BJ (cell line): ENCODE data around the gene GRIN2D. TPM values are rescaled to one million over a fixed set of nuclear protein-coding genes. Genes with fewer than 3 reads are reported as not detected.

Source experiments
- CTCF ChIA-PET: fragments of 350-600 bp; formaldehyde crosslinking; extraction: SDS; loops from one replicate; lab custom pipeline; 2021; ENCODE audit warnings: antibody characterized with exemption, inconsistent platforms; lab: Yijun Ruan, JAX
- POLR2A ChIA-PET: fragments of 300-600 bp; sonication (Branson Sonifier 250); formaldehyde crosslinking; extraction: SDS; loops from one replicate; lab custom pipeline; 2021; ENCODE audit warnings: antibody characterized with exemption; lab: Charles Lee
- DNase-seq: peaks from one replicate; pipeline ENCODE4 v3.0.0-alpha.2; 2011; ENCODE audit warnings: low read depth
- H3K27me3 ChIP-seq: 2 replicates; pipeline ENCODE4 v1.6.0; 2011; ENCODE audit warnings: low read length; ENCODE audit not compliant: control insufficient read depth, insufficient read depth
- H3K36me3 ChIP-seq: 2 replicates; pipeline ENCODE4 v1.5.1; 2011; ENCODE audit warnings: low read length; ENCODE audit not compliant: control insufficient read depth, insufficient read depth
- H3K4me3 ChIP-seq: 2 replicates; pipeline ENCODE4 v1.5.1; 2011; ENCODE audit warnings: low read depth, mild to moderate bottlenecking, control low read depth, low read length
- CTCF ChIP-seq: IDR thresholded peaks from 2 replicates; pipeline ENCODE4 v1.5.1; 2011; ENCODE audit warnings: low read depth, mild to moderate bottlenecking, control low read depth, inconsistent platforms, low read length, moderate library complexity; ENCODE audit not compliant: insufficient read depth
- polyA plus RNA-seq: library from polyadenylated mRNA; depleted of rRNA; stranded (reverse); fragments of >200 nt; gene quantifications from 2 replicates; pipeline ENCODE4 v1.2.3, GENCODE V29; 2011

GRIN2D gene
- polyA plus RNA-seq, 1 experiment, result 0.64 TPM

GRCh38 chr19:48359123-48359522 lies 34.3 kb upstream of the GRIN2D start:
- no peak for TF ChIP-seq CTCF
- Histone ChIP-seq H3K36me3 (no peaks in the 10 kb centered on the region), H3K4me3 (no peak overlapping the region), H3K27me3 (no peaks in the 10 kb centered on the region)
- POLR2A ChIA-PET, result no interaction called here
- no peak for DNase-seq
- CTCF ChIA-PET, result interaction anchor here (1.4 kb wide), 1 partner anchor 25 kb away, joined by 3 read pairs; no protein-coding TSS in a partner anchor

- POLR2A ChIA-PET, result no interaction called here
- Histone ChIP-seq H3K27me3 (no peaks in the 10 kb centered on the region), H3K36me3 (no peaks in the 10 kb centered on the region), H3K4me3 (no peak overlapping the region)
- no peak for DNase-seq
- TF ChIP-seq CTCF, result no peak
- CTCF ChIA-PET, result no interaction called here
Measured at GRCh38 chr19:48361912-48362311, 31.6 kb upstream of the GRIN2D start.

GRCh38 chr19:48362716-48363499 lies 30.6 kb upstream of the GRIN2D start:
- peak; percentile 57 for DNase-seq
- ChIA-PET POLR2A (interaction anchor here (0.5 to 1.4 kb wide), 3 partner anchors 41 to 508 kb away, joined by 3 to 6 read pairs (median 3); a partner anchor contains a TSS), CTCF (interaction anchor here (0.6 to 1.4 kb wide), 5 partner anchors 12 to 41 kb away, joined by 3 to 6 read pairs (median 4); partner anchors contain the start of gene KDELR1)
- TF ChIP-seq CTCF, result no peak
- Histone ChIP-seq H3K4me3 (peak overlapping the region; percentile 52), H3K27me3 (no peaks in the 10 kb centered on the region), H3K36me3 (no peaks in the 10 kb centered on the region)

GRCh38 chr19:48363500-48363809 lies 30.0 kb upstream of the GRIN2D start:
- no peaks in the 10 kb centered on the region for H3K36me3 ChIP-seq
- no peaks in the 10 kb centered on the region for H3K27me3 ChIP-seq
- TF ChIP-seq CTCF, result no peak
- CTCF ChIA-PET, result interaction anchor here (0.8 to 1.7 kb wide), 7 partner anchors 12 to 44 kb away, joined by 3 to 10 read pairs (median 5); partner anchors contain the start of genes GRIN2D and KDELR1
- POLR2A ChIA-PET, result interaction anchor here (1.4 kb wide), 1 partner anchor 42 kb away, joined by 6 read pairs; a partner anchor contains a TSS
- DNase-seq, result no peak
- peak overlapping the region; percentile 52 for H3K4me3 ChIP-seq

GRCh38 chr19:48363810-48364597 lies 29.5 kb upstream of the GRIN2D start, which contains the start of the genes SYNGR4 and TMEM143:
SYNGR4 (plus strand) TSS chr19:48364367; CDS start chr19:48365843, 1,476 bp downstream.
TMEM143 (minus strand) TSS chr19:48363940; CDS start chr19:48363920, 20 bp downstream.
- Histone ChIP-seq H3K27me3 (no peaks in the 10 kb centered on the region), H3K36me3 (no peaks in the 10 kb centered on the region), H3K4me3 (peak within 1 kb of the TSS; percentile 52)
- peak; percentile 100 for DNase-seq
- ChIA-PET POLR2A (interaction anchor here (1.4 kb wide), 1 partner anchor 42 kb away, joined by 6 read pairs; a partner anchor contains a TSS), CTCF (interaction anchor here (0.8 to 1.7 kb wide), 5 partner anchors 13 to 44 kb away, joined by 4 to 10 read pairs (median 5); partner anchors contain the start of genes GRIN2D and KDELR1)
- no peak for TF ChIP-seq CTCF
